Stomach (tissue), 9 donors: ENCODE measurements around the gene YPEL4. TPM values are rescaled to one million over a fixed set of nuclear protein-coding genes. Genes with fewer than 3 reads are reported as not detected.
"Not testable (repeated sequence)": the region's sequence is repeated elsewhere in the genome, so short reads cannot be mapped to it uniquely, and the experiment has no call there.

Experiments used
- DNase-seq, 2 donors: peaks; one replicate each; pipeline versions ENCODE4 v3.0.0 to v3.0.0-alpha.2; 2013 to 2019
- H3K27ac ChIP-seq, 5 donors: fragments of 200-600 bp in 4 of 5; sonication (generic) in 4 of 5; one replicate each; pipeline ENCODE4 v1.5.1; 2013 to 2019; ENCODE audit warnings: mild to moderate bottlenecking in 1 of 5, moderate library complexity in 1 of 5
- H3K27me3 ChIP-seq, 3 donors: fragments of 200-600 bp; sonication (generic); one replicate each; pipeline ENCODE4 v1.5.1; 2017 to 2019; ENCODE audit warnings: mixed run types in 1 of 3
- H3K36me3 ChIP-seq, 4 donors: fragments of 200-600 bp; sonication (generic); 1 replicate in 3 of 4; 2 replicates in 1 of 4; pipeline ENCODE4 v1.5.1; 2016 to 2019
- H3K4me1 ChIP-seq, 4 donors: fragments of 200-600 bp; sonication (generic); one replicate each; pipeline ENCODE4 v1.5.1; 2016 to 2019
- H3K4me3 ChIP-seq, 4 donors: fragments of 200-600 bp; sonication (generic) in 3 of 4; one replicate each; pipeline ENCODE4 v1.5.1; 2016 to 2019; ENCODE audit warnings: mild to moderate bottlenecking in 1 of 4
- H3K9me3 ChIP-seq, 4 donors: fragments of 200-600 bp; sonication (generic); one replicate each; pipeline ENCODE4 v1.5.1; 2016 to 2019
- CTCF ChIP-seq, 7 experiments: fragments of 450-650 bp in 4 of 7; fragments of 200-600 bp in 3 of 7; sonication (generic) in 3 of 7; IDR thresholded peaks; one replicate each; pipeline ENCODE4 v1.5.1; 2016 to 2019; ENCODE audit warnings: antibody characterized with exemption in 7 of 7, control low read depth in 2 of 7, mild to moderate bottlenecking in 1 of 7
- EP300 ChIP-seq: sonication (generic); formaldehyde crosslinking; IDR thresholded peaks from one replicate; pipeline ENCODE4 v1.6.1; 2017; ENCODE audit warnings: antibody characterized with exemption
- POLR2A ChIP-seq, 4 donors: fragments of 450-650 bp; IDR thresholded peaks; one replicate each; pipeline ENCODE4 v1.6.1; 2016; ENCODE audit warnings: antibody characterized with exemption in 4 of 4, control low read depth in 2 of 4, mild to moderate bottlenecking in 1 of 4, moderate library complexity in 1 of 4
- POLR2AphosphoS5 ChIP-seq, 3 donors: sonication (generic); formaldehyde crosslinking; IDR thresholded peaks; one replicate each; pipeline ENCODE4 v1.6.1; 2016; ENCODE audit warnings: antibody characterized with exemption in 3 of 3
- WGBS, 5 donors: extraction: QIAGEN DNeasy Blood & Tissue Kit in 3 of 5; methylation state at CpG; one replicate each; pipeline versions ENCODE4 v1.1.5 to v1.1.7; 2013 to 2018; 5-methylcytosine and 5-hydroxymethylcytosine counted together
- intact Hi-C: fragments of 100-400 bp; cut with DNase I; formaldehyde crosslinking; loops from one replicate; pipeline ENCODE4 v1.15.1; 2023; ENCODE audit warnings: low total_unique reads
- polyA plus RNA-seq, 3 donors: library from polyadenylated mRNA; stranded (reverse); fragments of 200-250 nt; gene quantifications; one replicate each; pipeline ENCODE4 v1.2.3, GENCODE V29; 2013
- total RNA-seq, 5 donors: library from RNA; depleted of rRNA; stranded (reverse); fragments of >200 nt; gene quantifications; one replicate each; pipeline versions ENCODE4 v1.1.0 to v1.2.3, GENCODE V29; 2014 to 2016
- donor health status: healthy with polysubstance abuse.
- donor health status: Bipolar disorder and iron deficiency.
- donor health status: healthy.

Gene YPEL4
- total and polyA plus RNA-seq, 8 donors, result 0.29 to 3.2 (median 0.68) TPM; not detected in 3

DNA sequence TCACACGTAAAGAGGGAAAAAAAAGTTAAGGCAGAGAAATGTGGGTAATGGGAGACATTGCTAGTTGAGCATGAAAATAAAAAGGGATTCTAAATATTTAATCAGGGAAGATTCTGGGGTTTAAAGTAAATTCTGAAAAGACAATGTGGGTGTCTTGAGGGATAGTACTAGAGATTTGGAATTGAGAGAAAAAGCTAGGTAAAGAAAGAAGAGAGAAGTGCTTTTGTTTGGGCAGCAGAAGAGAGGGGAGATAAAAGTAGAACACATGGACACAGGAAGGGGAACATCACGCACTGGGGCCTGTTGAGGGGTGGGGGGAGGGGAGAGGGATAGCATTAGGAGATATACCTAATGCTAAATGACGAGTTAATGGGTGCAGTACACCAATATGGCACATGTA is 3.5 kb upstream of the YPEL4 start:
- Histone ChIP-seq H3K27me3 (peaks cover 7 to 59% (median 21%) of the 10 kb centered on the region in 3 donors), H3K36me3 (no peaks in the 10 kb centered on the region), H3K4me1 (peaks cover 18 to 42% (median 32%) of the 10 kb centered on the region in 4 donors), H3K4me3 (no peak overlapping the region), H3K27ac (no peak overlapping the region), H3K9me3 (no peaks in the 10 kb centered on the region)
- intact Hi-C loops, result no loop called here
- no peak for DNase-seq
- 26 to 37% (median 36%) methylated on average over 3 of the region's 3 CpGs for WGBS, 5 donors
- TF ChIP-seq POLR2AphosphoS5 (IDR thresholded peaks at IDR 0.05) (no peak), EP300 (no peak), POLR2A (IDR thresholded peaks at IDR 0.05) (no peak), CTCF (IDR thresholded peaks at IDR 0.05) (no peak)

DNA sequence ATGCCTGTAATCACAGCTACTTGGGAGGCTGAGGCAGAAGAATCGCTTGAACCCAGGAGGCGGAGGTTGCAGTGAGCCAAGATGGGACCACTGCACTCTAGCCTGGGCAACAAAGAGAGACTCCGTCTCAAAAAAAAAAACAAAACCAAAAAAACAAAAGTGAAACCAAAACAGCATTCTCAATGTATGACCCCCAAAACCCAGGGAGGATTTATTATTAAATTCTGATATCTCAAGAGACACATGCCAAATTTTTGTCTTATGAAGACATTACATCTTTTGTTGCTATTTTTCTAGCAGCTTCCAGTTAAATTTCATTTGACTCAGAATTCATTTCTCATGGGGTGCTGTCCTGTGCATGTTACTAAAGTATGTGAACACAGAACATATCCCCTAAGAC is 3.0 kb upstream of the YPEL4 start:
- intact Hi-C loops, result no loop called here
- no peaks in the 10 kb centered on the region for H3K36me3 ChIP-seq
- 73 to 83% (median 81%) methylated on average over 3 of the region's 3 CpGs for WGBS, 5 donors

DNA sequence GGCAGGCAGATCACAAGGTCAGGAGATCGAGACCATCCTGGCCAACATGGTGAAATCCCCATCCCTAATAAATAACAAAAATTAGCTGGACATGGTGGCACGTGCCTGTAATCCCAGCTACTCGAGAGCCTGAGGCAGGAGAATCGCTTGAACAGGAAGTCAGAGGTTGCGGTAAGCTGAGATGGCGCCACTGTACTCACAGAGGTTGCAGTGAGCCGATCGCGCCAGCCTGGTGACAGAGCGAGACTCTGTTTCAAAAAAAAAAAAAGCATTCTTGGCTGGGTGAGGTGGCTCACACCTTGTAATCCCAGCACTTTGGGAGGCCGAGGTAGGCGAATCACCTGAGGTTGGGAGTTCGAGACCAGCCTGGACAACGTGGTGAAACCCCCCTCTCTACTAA is 2.5 kb upstream of the YPEL4 start:
- intact Hi-C loops, H3K36me3 ChIP-seq, H3K27ac ChIP-seq, H3K4me3 ChIP-seq, H3K9me3 ChIP-seq, DNase-seq: not testable (repeated sequence)
- Histone ChIP-seq H3K4me1 (peaks cover 20 to 47% (median 38%) of the 10 kb centered on the region in 4 donors), H3K27me3 (peaks cover 7 to 68% (median 29%) of the 10 kb centered on the region in 3 donors)
- 77 to 88% (median 82%) methylated on average over 14 of the region's 14 CpGs for WGBS, 5 donors

More for the DNA sequence above, 3.0 kb upstream of the YPEL4 start:
- no peak overlapping the region for H3K27ac ChIP-seq
- peaks cover 7 to 64% (median 25%) of the 10 kb centered on the region in 3 donors for H3K27me3 ChIP-seq
- peaks cover 20 to 43% (median 34%) of the 10 kb centered on the region in 4 donors for H3K4me1 ChIP-seq
- no peak overlapping the region for H3K4me3 ChIP-seq
- H3K9me3 ChIP-seq, result no peaks in the 10 kb centered on the region
- DNase-seq, result no peak
- TF ChIP-seq EP300 (no peak), POLR2AphosphoS5 (IDR thresholded peaks at IDR 0.05) (no peak), POLR2A (IDR thresholded peaks at IDR 0.05) (no peak), CTCF (IDR thresholded peaks at IDR 0.05) (no peak)

DNA sequence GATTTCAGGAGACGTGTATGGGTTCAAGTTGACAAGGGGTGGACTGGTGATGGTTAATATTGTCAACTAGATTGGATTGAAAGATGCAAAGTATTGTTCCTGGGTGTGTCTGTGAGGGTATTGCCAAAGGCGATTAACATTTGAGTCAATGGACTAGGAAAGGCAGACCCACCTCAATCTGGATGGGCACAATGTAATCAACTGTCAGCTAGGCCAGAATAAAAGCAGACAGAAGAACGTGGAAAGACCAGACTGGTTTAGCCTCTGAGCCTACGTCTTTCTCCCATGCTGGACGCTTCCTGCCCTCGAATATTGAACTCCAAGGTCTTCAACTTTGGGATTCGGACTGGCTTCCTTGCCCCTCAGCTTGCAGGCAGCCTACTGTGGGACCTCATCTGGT is 1.7 kb upstream of the YPEL4 start:
- Histone ChIP-seq H3K9me3 (no peaks in the 10 kb centered on the region), H3K4me1 (peaks cover 16 to 50% (median 39%) of the 10 kb centered on the region in 4 donors), H3K36me3 (no peaks in the 10 kb centered on the region), H3K27ac (no peak overlapping the region), H3K4me3 (no peak overlapping the region), H3K27me3 (peaks cover 12 to 77% (median 37%) of the 10 kb centered on the region in 3 donors)
- intact Hi-C loops, result no loop called here
- TF ChIP-seq POLR2A (IDR thresholded peaks at IDR 0.05) (no peak), EP300 (no peak), CTCF (IDR thresholded peaks at IDR 0.05) (no peak), POLR2AphosphoS5 (IDR thresholded peaks at IDR 0.05) (no peak)
- 76 to 84% (median 80%) methylated on average over 7 of the region's 7 CpGs for WGBS, 5 donors
- DNase-seq, result no peak

DNA sequence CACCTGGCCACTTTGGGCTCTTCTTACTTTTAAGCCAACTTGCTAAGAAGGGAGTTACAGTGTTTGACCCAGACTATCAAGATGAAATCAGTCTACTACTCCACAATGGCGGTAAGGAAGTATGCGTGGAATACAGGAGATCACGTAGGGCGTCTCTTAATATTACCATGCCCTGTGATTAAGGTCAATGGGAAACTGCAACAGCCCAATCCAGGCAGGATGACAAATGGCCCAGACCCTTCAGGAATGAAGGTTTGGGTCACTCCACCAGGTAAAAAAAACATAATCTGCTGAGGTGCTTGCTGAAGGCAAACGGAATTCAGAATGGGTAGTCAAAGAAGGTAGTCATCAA is 1.0 kb upstream of the YPEL4 start:
- peaks cover 16 to 57% (median 45%) of the 10 kb centered on the region in 4 donors for H3K4me1 ChIP-seq
- H3K36me3 ChIP-seq, result no peaks in the 10 kb centered on the region
- intact Hi-C loops, result no loop called here
- TF ChIP-seq EP300 (no peak), POLR2A (IDR thresholded peaks at IDR 0.05) (no peak), CTCF (IDR thresholded peaks at IDR 0.05) (no peak), POLR2AphosphoS5 (IDR thresholded peaks at IDR 0.05) (no peak)
- WGBS, 5 donors, result 52 to 78% (median 56%) methylated on average over 5 of the region's 5 CpGs
- DNase-seq, result no peak
- no peak overlapping the region for H3K27ac ChIP-seq
- H3K9me3 ChIP-seq, result no peaks in the 10 kb centered on the region
- H3K4me3 ChIP-seq, result no peak overlapping the region
- H3K27me3 ChIP-seq, result peaks cover 12 to 84% (median 44%) of the 10 kb centered on the region in 3 donors
